Tongue (tissue), 2 donors: ENCODE measurements around the gene HSPB9. TPM values are rescaled to one million over a fixed set of nuclear protein-coding genes. Genes with fewer than 3 reads are reported as not detected.

Experiments
- DNase-seq: peaks from one replicate; pipeline ENCODE4 v3.0.0-alpha.2; 2015
- total RNA-seq: library from RNA; depleted of rRNA; stranded (reverse); fragments of >200 nt; gene quantifications from one replicate; pipeline ENCODE4 v1.2.3, GENCODE V29; 2014

The HSPB9 gene
- total RNA-seq, 1 donor from 2014 or later: not detected

- DNase-seq: peak; percentile 81
Measured at GRCh38 chr17:42101513-42102292, 20.9 kb upstream of the HSPB9 start.

GRCh38 chr17:42103221-42103954 is 19.2 kb upstream of the HSPB9 start:
- DNase-seq: no peak

GRCh38 chr17:42104264-42104663 is 18.3 kb upstream of the HSPB9 start:
- no peak for DNase-seq

- DNase-seq: no peak
Measured at GRCh38 chr17:42106009-42106408, 16.6 kb upstream of the HSPB9 start.

GRCh38 chr17:42107124-42107523 is 15.5 kb upstream of the HSPB9 start:
- no peak for DNase-seq

GRCh38 chr17:42107597-42108576 is 14.7 kb upstream of the HSPB9 start:
- peak; percentile 88 for DNase-seq

- no peak for DNase-seq
Measured at GRCh38 chr17:42109086-42109485, 13.5 kb upstream of the HSPB9 start.

- no peak for DNase-seq
Measured at GRCh38 chr17:42110301-42111264, 12.0 kb upstream of the HSPB9 start.

- no peak for DNase-seq
Measured at GRCh38 chr17:42111265-42111636, 11.4 kb upstream of the HSPB9 start.

- peak; percentile 47 for DNase-seq
Measured at GRCh38 chr17:42111871-42112551, 10.6 kb upstream of the HSPB9 start.

GRCh38 chr17:42112552-42113176 is 9.9 kb upstream of the HSPB9 start, which contains the start of gene DHX58:
TSS of gene DHX58 (minus strand) at chr17:42112714. CDS start at chr17:42111892, 822 bp downstream.
- DNase-seq: peak; percentile 87

GRCh38 chr17:42113293-42114069 is 9.1 kb upstream of the HSPB9 start:
- no peak for DNase-seq

- DNase-seq: no peak
Measured at GRCh38 chr17:42114118-42114517, 8.5 kb upstream of the HSPB9 start.

- peak; percentile 94 for DNase-seq
Measured at GRCh38 chr17:42116705-42117396, 5.8 kb upstream of the HSPB9 start.

- DNase-seq: no peak
Measured at GRCh38 chr17:42117397-42118125, 5.0 kb upstream of the HSPB9 start.

- DNase-seq: no peak
Measured at GRCh38 chr17:42118126-42118510, 4.5 kb upstream of the HSPB9 start.

GRCh38 chr17:42118545-42118944 is 4.1 kb upstream of the HSPB9 start:
- DNase-seq: no peak

GRCh38 chr17:42119301-42119700 is 3.3 kb upstream of the HSPB9 start:
- DNase-seq: no peak
